GOT3 (cell line): ENCODE measurements around the gene LELP1.
"Not testable (repeated sequence)": the region's sequence is repeated elsewhere in the genome, so short reads cannot be mapped to it uniquely, and the experiment has no call there.

Source experiments
- DNase-seq: peaks from one replicate; lab custom pipeline; 2025; ENCODE audit warnings: mixed read lengths; lab: John Stamatoyannopoulos, UW

Gene LELP1

DNA sequence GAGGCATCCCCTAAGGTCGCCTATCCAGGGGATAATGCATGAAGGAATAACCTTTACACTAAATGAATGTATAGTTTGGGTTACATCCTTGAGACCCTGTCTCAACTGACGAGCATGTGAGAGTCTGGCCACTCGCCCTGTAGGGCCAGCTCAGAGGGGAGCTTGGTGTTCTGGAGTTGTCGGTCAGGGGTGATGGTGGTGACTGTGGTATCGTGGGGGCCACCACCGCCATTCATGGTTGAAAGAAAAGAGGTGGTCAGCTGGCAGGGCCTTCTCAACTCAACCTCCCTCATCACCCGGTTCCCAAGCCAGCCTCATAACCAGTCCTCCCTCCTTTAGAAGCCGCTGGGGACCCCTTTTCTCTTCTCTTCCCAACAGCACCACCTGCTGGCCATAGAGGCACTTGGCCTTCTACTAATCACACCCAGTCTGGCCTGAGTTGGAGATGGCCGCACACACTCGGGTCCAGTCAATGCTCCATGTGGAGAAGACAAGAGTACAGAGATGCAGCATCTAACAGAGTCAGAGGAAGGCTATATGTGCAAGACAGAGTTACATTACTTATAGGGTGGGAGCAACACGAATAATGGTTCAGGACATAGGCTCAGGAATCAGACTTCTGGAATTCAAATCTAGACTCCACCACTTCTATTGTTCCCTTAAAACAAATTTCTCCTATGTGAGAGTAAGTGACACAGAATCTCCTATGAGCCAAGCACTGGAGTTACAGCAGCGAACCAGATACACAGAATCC is 26.0 kb downstream of the LELP1 start:
- not testable (repeated sequence) for DNase-seq

DNA sequence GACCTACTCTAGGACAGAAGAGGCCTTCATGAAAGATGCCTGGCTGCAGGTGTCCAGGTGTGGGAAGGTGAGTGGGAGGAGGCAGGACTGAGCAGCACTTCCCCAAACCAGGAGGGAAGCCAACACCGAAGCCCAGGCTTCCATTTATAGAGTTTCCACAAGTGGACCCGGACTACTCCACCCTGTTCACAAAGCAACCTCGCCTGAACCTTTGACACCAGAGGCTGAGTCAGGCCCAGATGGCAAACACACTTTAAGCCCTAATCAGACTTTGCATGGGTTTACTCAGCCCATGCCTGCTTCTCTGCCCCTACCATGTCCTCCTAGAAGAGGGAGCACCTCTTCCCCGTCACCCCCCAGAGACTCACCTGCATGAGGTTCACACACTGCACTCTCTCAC is 28.1 kb downstream of the LELP1 start:
- no peak for DNase-seq

DNA sequence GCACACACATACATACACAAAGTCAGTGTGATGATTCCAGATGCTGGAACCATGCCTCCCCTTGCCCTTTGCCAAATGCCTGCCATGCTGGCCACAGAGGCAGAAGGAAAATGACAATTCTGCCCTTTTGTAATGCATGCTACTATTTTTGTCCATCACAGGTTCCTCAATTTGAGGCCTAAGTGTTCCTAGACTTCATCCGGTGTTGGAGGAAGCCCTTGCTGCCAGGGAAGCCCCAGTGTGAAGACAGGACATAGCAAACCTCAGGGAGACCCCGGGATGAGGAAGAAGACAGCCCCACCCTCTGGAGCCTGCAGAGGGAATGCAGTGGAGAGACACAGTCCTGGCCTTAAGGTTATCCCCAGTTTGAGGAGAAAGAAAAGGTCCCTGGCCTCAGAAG is 28.6 kb downstream of the LELP1 start:
- DNase-seq = no peak

DNA sequence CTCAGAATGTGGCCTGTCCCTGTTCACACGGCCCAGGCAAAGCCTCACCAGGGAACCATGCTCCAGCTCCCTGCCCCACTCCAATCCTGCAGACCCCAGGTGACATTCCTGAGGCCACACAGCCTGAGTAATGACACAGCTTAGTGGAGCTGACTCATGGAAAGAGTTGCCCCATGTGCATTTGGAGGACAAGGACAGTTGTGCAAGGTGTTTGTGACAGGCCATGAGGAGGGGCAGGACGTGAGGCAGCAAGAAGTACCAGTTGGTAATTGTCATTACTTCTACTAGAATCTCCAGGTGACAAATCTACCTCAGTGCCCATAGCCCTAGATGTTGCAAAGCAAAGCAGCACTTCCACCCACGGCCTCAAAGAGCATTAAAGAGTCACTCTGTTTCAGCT is 29.3 kb downstream of the LELP1 start:
- no peak for DNase-seq

DNA sequence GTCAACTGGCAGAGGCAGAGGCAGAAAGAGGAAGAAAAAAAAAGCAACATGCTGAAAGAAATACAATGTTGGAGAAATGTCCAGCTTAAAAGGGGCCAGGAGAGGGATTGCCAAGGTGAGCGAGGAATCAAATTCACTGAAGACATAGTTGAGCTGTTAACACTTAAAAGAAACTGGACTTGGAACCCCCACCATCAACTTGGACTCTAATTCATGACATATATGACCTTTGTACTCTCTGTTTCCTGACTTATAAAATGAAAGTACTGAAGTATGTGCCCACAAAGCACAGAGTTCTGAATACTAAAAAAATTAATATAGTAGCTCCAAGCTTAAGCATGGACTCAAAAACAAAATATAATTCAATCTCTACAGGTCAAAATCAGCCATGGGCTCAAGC is 30.2 kb downstream of the LELP1 start:
- no peak for DNase-seq

DNA sequence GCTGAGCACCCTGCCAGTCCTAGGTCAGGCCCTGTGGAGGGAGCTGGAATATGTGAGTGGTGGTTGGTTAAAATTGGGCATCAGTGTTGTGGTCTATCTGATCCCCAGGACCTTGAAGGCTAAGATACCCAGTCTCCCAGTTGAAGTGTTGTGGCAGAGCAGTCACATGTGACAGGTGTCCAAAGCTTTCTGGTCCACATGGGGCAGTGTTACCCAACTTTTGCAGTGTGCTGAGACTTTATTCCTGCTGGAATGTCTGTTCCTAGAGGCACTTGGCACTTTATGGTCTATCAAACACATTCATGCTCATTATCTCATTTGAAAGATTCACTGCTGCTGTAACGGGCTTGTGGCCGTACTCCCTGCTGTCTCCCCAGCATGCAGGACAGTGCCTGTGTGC is 35.3 kb downstream of the LELP1 start:
- no peak for DNase-seq

DNA sequence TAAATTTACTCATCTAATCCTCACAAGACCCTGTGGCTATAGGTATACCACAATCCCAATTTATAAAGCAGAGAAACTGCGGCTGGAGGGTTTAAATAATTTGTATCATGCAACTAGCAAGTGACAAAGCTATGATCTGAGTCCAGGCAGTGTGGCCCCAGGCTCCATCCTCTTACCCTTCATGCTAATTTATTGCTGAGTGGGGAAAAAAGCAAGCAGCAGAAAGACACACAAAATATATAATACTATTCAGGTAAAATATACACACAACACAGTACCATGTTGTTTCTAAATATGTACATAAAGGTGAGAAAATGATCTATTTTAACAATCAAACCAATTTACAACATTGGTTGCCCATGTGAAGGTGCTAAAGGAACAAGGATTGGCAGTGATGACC is 38.9 kb downstream of the LELP1 start:
- no peak for DNase-seq

DNA sequence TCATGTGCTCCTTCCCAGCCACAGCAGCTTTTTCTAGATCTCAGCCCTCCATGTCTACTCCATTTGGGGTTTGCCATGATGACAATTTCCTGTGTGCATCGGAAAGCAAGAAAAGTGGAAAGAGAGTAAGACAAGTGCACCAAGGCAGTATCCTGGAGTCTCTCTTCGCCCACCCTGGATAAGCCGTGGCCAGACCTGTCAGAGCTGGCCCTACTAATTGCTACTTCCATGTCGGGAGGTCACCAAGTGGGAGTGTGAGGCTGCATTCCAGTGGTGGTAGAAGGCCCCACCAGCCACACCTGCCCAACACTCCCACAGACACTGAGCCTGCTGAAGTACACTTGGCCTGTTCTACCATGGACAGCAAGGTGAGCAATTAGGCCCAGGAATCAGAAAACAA is 42.2 kb downstream of the LELP1 start:
- DNase-seq = no peak

DNA sequence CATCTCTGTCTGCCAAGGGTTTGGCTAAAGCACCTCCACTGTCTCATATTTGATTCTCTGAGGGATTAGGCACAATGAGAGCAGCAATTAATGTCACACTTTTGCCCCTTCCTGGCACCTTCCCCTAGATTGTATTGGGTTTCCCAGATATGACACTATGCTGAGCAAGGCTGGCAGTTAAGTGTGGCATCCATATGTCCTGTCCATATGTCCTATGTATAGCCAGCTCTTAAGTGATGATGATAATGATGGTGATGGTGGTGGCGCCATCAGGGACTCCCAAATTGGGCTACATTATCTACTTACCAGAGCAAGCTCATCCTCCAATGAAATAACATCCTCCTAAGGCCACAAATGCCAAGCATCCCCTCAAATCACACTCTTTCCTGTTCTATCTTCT is 42.8 kb downstream of the LELP1 start:
- no peak for DNase-seq

DNA sequence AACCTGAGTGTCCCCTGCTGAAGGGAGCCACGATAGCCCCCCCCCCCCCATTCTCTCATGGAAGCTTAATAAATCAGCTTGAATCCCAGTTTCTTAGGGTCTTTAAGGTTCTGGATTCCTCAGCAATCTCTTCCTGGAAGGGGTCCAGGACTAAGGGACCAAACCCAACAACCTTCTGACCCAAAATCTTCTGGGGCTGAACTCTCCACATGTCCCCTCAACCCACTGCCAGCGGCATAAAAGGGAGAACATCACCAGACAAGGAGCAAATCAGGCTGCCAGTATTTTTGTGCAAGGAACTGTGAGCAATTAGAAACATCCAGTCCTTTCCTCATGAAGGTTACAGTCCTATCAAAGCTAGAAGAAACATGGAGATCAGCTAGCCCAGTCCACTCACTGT is 43.6 kb downstream of the LELP1 start:
- DNase-seq = no peak

DNA sequence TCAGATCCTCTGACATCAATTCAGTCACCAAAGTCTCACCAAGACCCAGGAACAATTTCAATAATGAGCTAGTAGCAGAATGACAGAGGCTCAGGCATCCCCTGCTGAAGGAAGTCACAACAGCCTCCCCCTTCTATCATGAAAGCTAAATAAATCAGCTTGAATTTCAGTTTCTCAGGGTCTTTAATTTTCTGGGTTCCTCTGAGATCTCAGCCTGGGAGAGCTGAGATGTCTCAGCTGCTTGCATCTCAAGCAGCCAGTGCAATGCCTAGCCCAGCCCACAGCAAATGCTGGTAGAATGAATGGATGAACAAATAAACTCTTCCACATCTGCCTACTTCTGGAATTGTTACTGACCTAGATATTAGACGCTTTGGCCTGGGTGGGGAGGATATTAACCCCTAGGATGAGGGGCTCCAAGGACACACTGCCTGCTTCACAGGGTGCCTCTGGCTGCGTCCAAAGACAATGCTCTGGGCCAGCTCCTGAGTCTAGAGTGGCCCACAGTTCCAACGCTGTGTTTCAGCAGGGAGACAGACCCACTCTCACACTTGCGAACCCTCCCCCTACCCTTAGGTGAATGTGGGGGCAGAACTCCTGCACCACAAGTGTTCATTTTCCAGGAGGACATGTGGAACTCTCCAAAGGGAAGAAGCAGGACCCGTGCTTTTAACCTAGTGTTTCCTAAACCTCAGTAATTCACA is 45.1 kb downstream of the LELP1 start:
- no peak for DNase-seq

DNA sequence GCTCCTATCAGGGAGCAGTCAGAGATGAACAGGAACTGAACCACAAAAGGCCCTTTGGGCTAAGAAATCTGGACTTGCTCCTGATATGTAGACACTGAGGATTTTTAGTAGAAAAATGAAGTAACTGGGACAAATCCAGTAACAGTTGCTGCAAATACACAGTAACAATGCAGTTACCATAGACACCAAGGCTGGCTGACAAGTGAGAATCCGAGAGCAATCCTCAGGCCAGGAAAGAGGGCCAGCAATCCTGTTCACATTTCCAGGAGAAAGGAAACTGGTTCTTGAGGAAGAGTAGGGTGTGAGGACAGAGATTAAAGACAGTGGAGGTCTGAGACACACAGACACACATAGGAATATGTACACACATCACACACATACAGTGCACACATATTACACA is 46.9 kb downstream of the LELP1 start:
- DNase-seq = no peak

DNA sequence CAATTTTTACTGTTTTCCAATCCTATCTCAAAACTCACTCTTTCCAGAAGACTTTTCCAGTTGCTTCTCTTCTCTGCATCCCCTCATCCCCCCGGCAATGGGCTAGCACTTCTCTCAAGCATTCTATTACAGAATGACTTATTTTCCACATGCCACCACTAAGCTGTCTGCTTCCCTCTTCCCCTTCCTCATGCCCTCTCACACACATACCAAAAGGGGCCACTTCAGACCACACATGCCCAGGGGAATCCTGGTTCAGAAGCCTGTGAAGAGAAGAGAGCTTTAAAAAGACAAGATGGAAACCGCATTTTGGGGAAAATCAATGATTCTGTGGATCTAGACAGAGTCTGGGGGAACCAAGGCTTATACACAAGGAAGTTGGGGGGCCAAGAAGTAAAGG is 47.9 kb downstream of the LELP1 start:
- DNase-seq = no peak

DNA sequence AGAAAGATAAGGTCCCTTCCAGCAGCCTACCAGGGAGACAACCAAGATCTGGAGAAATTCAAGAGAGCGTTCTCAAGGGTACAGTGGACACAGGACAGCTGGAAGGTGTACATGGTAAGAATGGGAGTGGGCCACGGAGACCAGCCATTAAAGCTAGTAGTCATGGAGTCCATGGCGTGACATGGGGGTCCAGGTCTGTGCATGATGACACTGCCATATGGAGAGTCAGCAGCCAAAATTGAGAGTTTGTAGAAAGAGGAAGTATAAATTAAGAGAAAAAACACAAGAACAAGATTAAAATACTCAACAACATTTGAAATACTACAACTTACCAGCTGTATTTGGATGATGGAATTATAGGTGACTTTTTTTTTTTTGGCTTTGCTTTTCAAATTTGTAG is 48.3 kb downstream of the LELP1 start:
- DNase-seq = no peak

DNA sequence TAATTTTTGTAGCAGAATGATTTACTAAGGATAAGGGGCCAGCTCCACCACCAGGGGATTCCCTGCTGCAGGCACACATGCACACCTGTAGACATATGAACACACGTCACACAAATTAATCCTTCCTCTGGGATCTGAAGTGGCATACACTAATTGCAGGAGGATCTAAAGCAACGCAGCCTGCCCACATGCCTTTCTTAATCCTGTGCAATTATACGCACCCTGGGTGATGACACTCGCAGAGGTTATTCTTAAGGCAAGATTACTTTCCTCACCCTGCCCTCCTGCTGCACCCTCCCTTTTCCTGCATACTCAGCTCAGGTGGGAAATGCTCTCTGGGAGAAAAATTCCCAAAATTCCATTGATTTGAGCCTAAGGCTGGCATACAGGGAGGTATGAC is 48.8 kb downstream of the LELP1 start:
- no peak for DNase-seq

DNA sequence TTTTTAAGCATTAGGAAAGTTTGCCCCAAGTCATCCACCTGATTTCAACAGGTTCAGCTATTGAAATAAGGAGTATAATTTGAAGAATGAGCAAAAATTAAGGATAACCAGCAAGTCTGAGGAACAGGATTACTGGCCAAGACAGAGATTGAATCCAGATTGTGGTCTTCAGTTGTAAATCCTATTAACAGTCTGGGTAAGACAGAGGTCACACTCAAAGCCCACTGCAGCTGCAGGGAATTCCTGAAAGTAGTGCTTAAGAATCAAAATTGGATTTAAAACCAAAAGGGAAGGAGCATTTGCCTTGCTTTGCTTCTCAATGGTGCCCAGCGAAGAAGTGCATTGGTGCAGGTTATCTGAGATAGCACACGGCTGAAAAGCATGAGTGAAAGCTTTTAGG is 49.8 kb downstream of the LELP1 start:
- no peak for DNase-seq

DNA sequence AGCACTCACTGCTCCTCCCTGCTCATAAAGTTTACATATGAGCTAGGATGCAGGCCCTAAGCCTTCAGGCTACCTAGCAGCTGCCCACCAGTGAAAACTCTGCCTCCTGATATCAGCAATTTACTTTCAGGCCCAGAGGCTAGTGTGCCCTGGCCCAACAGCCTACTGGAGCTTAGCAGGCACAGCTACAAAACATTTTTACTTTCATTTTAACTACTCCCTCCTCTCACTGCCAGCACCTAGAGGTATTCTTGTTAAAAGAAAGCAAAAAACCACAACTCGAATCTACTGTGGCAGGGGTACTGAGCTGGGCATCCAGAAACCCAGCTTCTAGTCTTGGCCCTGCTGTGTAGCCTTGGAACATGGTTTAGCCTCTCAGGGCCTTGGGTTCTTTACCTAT is 50.5 kb downstream of the LELP1 start:
- DNase-seq = no peak
